OCI-LY1 (cell line): ENCODE data around the gene CLCA4.

Experiments
- H2AFZ ChIP-seq: fragments of 200-600 bp; sonication (generic), shearing (Covaris generic); 2 replicates; pipeline ENCODE4 v1.6.0; 2014; ENCODE audit warnings: antibody characterized with exemption, mild to moderate bottlenecking, low read length
- H3F3A ChIP-seq: fragments of 200-600 bp; sonication (generic), shearing (Covaris generic); 2 replicates; pipeline ENCODE4 v1.6.0; 2014; ENCODE audit warnings: mild to moderate bottlenecking, antibody characterized with exemption, low read length, moderate library complexity; ENCODE audit not compliant: insufficient read depth
- H3K27ac ChIP-seq: fragments of 200-600 bp; sonication (generic); 2 replicates; pipeline ENCODE4 v1.5.1; 2014; ENCODE audit warnings: low read length, mixed run types, mild to moderate bottlenecking, low read depth; ENCODE audit not compliant: poor library complexity, severe bottlenecking
- H3K27me3 ChIP-seq: fragments of 200-600 bp; sonication (generic); 2 replicates; pipeline ENCODE4 v1.6.0; 2014; ENCODE audit warnings: antibody characterized with exemption, mild to moderate bottlenecking, low read length, moderate library complexity; ENCODE audit not compliant: insufficient read depth
- H3K36me3 ChIP-seq: fragments of 200-600 bp; sonication (generic); 2 replicates; pipeline ENCODE4 v1.6.1; 2014; ENCODE audit warnings: mild to moderate bottlenecking, antibody characterized with exemption, low read length, moderate library complexity, mixed read lengths; ENCODE audit not compliant: insufficient read depth
- H3K4me1 ChIP-seq: fragments of 200-600 bp; sonication (generic); 2 replicates; pipeline ENCODE4 v1.5.1; 2014; ENCODE audit warnings: mild to moderate bottlenecking, low read length, moderate library complexity; ENCODE audit not compliant: insufficient read depth, severe bottlenecking
- H3K4me2 ChIP-seq: fragments of 200-600 bp; sonication (generic), shearing (Covaris generic); 2 replicates; pipeline ENCODE4 v1.6.1; 2014; ENCODE audit warnings: low read length
- H3K4me3 ChIP-seq: fragments of 200-600 bp; sonication (generic); 2 replicates; pipeline ENCODE4 v1.5.1; 2014; ENCODE audit warnings: low read length, low read depth, mild to moderate bottlenecking, mixed read lengths; ENCODE audit not compliant: poor library complexity, severe bottlenecking
- H3K79me2 ChIP-seq: fragments of 200-600 bp; shearing (Covaris generic); 2 replicates; pipeline ENCODE4 v1.6.1; 2016; ENCODE audit warnings: mixed run types, low read length, mixed read lengths; ENCODE audit not compliant: insufficient read depth
- H3K9ac ChIP-seq: fragments of 200-600 bp; sonication (generic), shearing (Covaris generic); 2 replicates; pipeline ENCODE4 v1.6.1; 2014; ENCODE audit warnings: mild to moderate bottlenecking, low read length, mixed read lengths
- H3K9me2 ChIP-seq: fragments of 200-600 bp; sonication (generic), shearing (Covaris generic); 2 replicates; pipeline ENCODE4 v1.6.1; 2014; ENCODE audit warnings: low read depth, mild to moderate bottlenecking, low read length, mixed read lengths
- H3K9me3 ChIP-seq: fragments of 200-600 bp; shearing (Covaris generic); 2 replicates; pipeline ENCODE4 v1.6.1; 2014; ENCODE audit warnings: low read length, mixed read lengths
- H4K20me1 ChIP-seq: fragments of 200-600 bp; sonication (generic), shearing (Covaris generic); 2 replicates; pipeline ENCODE4 v1.6.0; 2016; ENCODE audit warnings: mild to moderate bottlenecking, low read length; ENCODE audit not compliant: insufficient read depth
- EZH2 ChIP-seq: fragments of 200-600 bp; sonication (generic), shearing (Covaris generic); IDR thresholded peaks from 2 replicates; pipeline ENCODE4 v1.8.0; 2017; ENCODE audit warnings: borderline replicate concordance, mixed run types, mild to moderate bottlenecking, antibody characterized with exemption, low read length, moderate library complexity, mixed read lengths
- TF ChIP-seq, protein P1 (sequence below): fragments of 200-600 bp; sonication (generic), shearing (Covaris generic); IDR thresholded peaks from 2 replicates; pipeline ENCODE4 v1.5.1; 2017; ENCODE audit warnings: mild to moderate bottlenecking, antibody characterized with exemption, low read length, moderate library complexity, mixed read lengths

Gene CLCA4

GRCh38 chr1:86583593-86583992 is 36.7 kb downstream of the CLCA4 start:
- no peaks in the 10 kb centered on the region for H3K36me3 ChIP-seq
- no peaks in the 10 kb centered on the region for H3K9me2 ChIP-seq

GRCh38 chr1:86594284-86594770 is 47.4 kb downstream of the CLCA4 start:
- Histone ChIP-seq H2AFZ (no peak overlapping the region), H3K4me1 (no peaks in the 10 kb centered on the region), H4K20me1 (no peaks in the 10 kb centered on the region), H3F3A (no peaks in the 10 kb centered on the region), H3K27me3 (no peaks in the 10 kb centered on the region), H3K9me3 (no peaks in the 10 kb centered on the region), H3K27ac (no peak overlapping the region), H3K9ac (no peak overlapping the region), H3K4me3 (no peak overlapping the region), H3K79me2 (no peaks in the 10 kb centered on the region), H3K36me3 (no peaks in the 10 kb centered on the region), H3K9me2 (no peaks in the 10 kb centered on the region), H3K4me2 (no peak overlapping the region)
- no peak for TF ChIP-seq EZH2
- TF ChIP-seq, protein P1, sequence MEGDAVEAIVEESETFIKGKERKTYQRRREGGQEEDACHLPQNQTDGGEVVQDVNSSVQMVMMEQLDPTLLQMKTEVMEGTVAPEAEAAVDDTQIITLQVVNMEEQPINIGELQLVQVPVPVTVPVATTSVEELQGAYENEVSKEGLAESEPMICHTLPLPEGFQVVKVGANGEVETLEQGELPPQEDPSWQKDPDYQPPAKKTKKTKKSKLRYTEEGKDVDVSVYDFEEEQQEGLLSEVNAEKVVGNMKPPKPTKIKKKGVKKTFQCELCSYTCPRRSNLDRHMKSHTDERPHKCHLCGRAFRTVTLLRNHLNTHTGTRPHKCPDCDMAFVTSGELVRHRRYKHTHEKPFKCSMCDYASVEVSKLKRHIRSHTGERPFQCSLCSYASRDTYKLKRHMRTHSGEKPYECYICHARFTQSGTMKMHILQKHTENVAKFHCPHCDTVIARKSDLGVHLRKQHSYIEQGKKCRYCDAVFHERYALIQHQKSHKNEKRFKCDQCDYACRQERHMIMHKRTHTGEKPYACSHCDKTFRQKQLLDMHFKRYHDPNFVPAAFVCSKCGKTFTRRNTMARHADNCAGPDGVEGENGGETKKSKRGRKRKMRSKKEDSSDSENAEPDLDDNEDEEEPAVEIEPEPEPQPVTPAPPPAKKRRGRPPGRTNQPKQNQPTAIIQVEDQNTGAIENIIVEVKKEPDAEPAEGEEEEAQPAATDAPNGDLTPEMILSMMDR: no peak

More at GRCh38 chr1:86583593-86583992, 36.7 kb downstream of the CLCA4 start:
- Histone ChIP-seq H3K27ac (no peak overlapping the region), H3K9ac (no peak overlapping the region), H2AFZ (no peak overlapping the region), H3K4me2 (no peak overlapping the region), H3K79me2 (no peaks in the 10 kb centered on the region), H3K4me3 (no peak overlapping the region), H3F3A (no peaks in the 10 kb centered on the region), H4K20me1 (no peaks in the 10 kb centered on the region), H3K9me3 (no peaks in the 10 kb centered on the region), H3K4me1 (no peaks in the 10 kb centered on the region), H3K27me3 (no peaks in the 10 kb centered on the region)
- TF ChIP-seq, protein P1: no peak
- no peak for TF ChIP-seq EZH2

DNA sequence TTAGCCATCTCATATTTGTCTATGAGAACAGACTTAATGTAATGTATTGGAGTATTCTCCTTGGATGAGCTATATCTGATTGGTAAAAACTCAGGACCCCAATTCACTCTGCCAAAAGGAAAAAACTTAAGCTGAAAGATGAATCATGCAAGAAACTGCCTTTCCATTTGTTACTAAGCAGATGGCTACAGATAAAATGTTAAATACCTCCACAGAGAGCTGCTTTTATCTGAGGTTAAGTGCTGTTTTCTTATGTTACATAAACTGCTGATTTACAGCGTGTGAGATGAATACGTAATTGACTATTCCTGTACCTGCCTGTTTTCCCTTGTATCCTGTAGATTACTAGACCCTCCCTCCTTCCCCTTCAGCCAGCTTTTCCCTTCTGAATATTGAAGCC is 49.3 kb downstream of the CLCA4 start:
- H3K4me2 ChIP-seq: no peak overlapping the region
- H2AFZ ChIP-seq: no peak overlapping the region

More for the DNA sequence above, 49.3 kb downstream of the CLCA4 start:
- Histone ChIP-seq H3K9me2 (no peaks in the 10 kb centered on the region), H3K4me3 (no peak overlapping the region), H3K27ac (no peak overlapping the region), H3K4me1 (no peaks in the 10 kb centered on the region), H3F3A (no peaks in the 10 kb centered on the region), H3K36me3 (no peaks in the 10 kb centered on the region), H3K27me3 (no peaks in the 10 kb centered on the region), H3K79me2 (no peaks in the 10 kb centered on the region), H4K20me1 (no peaks in the 10 kb centered on the region), H3K9me3 (no peaks in the 10 kb centered on the region), H3K9ac (no peak overlapping the region)
- no peak for TF ChIP-seq EZH2
- TF ChIP-seq, protein P1: no peak
